IMR-90 (cell line): ENCODE results near the gene SYN1. TPM values are rescaled to one million over a fixed set of nuclear protein-coding genes. Genes with fewer than 3 reads are reported as not detected.

Source experiments
- ATAC-seq: fragments of 200-7000 bp; cut with Tn5 transposase; 2 replicates; pipeline ENCODE4 v1.9.1; 2020; ENCODE audit warnings: low read depth, mild to moderate bottlenecking, moderate library complexity
- BruUV-seq: library from RNA; stranded (reverse); fragments of 400-500 nt; replicated peaks from 2 replicates; lab custom pipeline; 2021; lab: Mats Ljungman, UMichigan
- CTCF ChIA-PET: fragments of 300-600 bp; formaldehyde crosslinking; extraction: SDS; loops from one replicate; lab custom pipeline; 2021; ENCODE audit warnings: antibody characterized with exemption; lab: Yijun Ruan, JAX
- POLR2A ChIA-PET: fragments of 300-600 bp; sonication (Branson Sonifier 250); formaldehyde crosslinking; loops from one replicate; lab custom pipeline; 2022; ENCODE audit warnings: antibody characterized with exemption; ENCODE audit not compliant: unreplicated experiment; lab: Charles Lee
- DNase-seq: peaks from one replicate; pipeline ENCODE4 v3.0.0; 2013
- H2AFZ ChIP-seq: replicated peaks from 2 replicates; pipeline ENCODE3; 2013; ENCODE audit warnings: low read length, mild to moderate bottlenecking; ENCODE audit not compliant: poor library complexity
- H2AK5ac ChIP-seq: 2 replicates; pipeline ENCODE4 v1.6.1; 2013; ENCODE audit warnings: low read depth, low read length, inconsistent platforms
- H2AK9ac ChIP-seq: replicated peaks from 2 replicates; pipeline ENCODE3; 2013; ENCODE audit warnings: mild to moderate bottlenecking, low read depth, low read length, moderate library complexity; ENCODE audit not compliant: poor library complexity
- H2BK120ac ChIP-seq: 2 replicates; pipeline ENCODE4 v1.6.1; 2013; ENCODE audit warnings: low read depth, low read length, inconsistent platforms
- H2BK15ac ChIP-seq: 3 replicates; pipeline ENCODE4 v1.6.1; 2013; ENCODE audit warnings: low read depth, low read length, inconsistent platforms
- H2BK20ac ChIP-seq: 2 replicates; pipeline ENCODE4 v1.6.1; 2013; ENCODE audit warnings: low read depth, mild to moderate bottlenecking, inconsistent platforms, low read length, moderate library complexity
- H2BK5ac ChIP-seq: 2 replicates; pipeline ENCODE4 v1.6.1; 2013; ENCODE audit warnings: mild to moderate bottlenecking, low read depth, low read length, inconsistent platforms; ENCODE audit not compliant: poor library complexity, severe bottlenecking
- H3K14ac ChIP-seq: replicated peaks from 2 replicates; pipeline ENCODE4 v1.6.1; 2013; ENCODE audit warnings: low read depth, low read length, inconsistent platforms
- H3K18ac ChIP-seq: 2 replicates; pipeline ENCODE4 v1.6.1; 2013; ENCODE audit warnings: low read depth, low read length, control low read depth
- H3K23ac ChIP-seq: 2 replicates; pipeline ENCODE4 v1.6.1; 2013; ENCODE audit warnings: low read depth, low read length, inconsistent platforms
- H3K27ac ChIP-seq: 2 replicates; pipeline ENCODE4 v1.5.1; 2013; ENCODE audit warnings: mild to moderate bottlenecking, control low read depth, low read length; ENCODE audit not compliant: insufficient read depth
- H3K27me3 ChIP-seq: 2 replicates; pipeline ENCODE4 v1.6.1; 2013; ENCODE audit warnings: low read length; ENCODE audit not compliant: control insufficient read depth, insufficient read depth
- H3K36me3 ChIP-seq: 2 replicates; pipeline ENCODE4 v1.6.1; 2013; ENCODE audit warnings: low read length, mixed read lengths; ENCODE audit not compliant: control insufficient read depth, insufficient read depth
- H3K4ac ChIP-seq: 2 replicates; pipeline ENCODE4 v1.6.1; 2013; ENCODE audit warnings: low read depth, low read length, inconsistent platforms
- H3K4me1 ChIP-seq: 2 replicates; pipeline ENCODE4 v1.6.1; 2013; ENCODE audit warnings: low read length, mixed read lengths; ENCODE audit not compliant: control insufficient read depth, insufficient read depth
- H3K4me2 ChIP-seq: 2 replicates; pipeline ENCODE4 v1.6.1; 2013; ENCODE audit warnings: low read depth, mild to moderate bottlenecking, control low read depth, low read length, moderate library complexity
- H3K4me3 ChIP-seq: 2 replicates; pipeline ENCODE4 v1.5.1; 2013; ENCODE audit warnings: low read depth, mild to moderate bottlenecking, control low read depth, low read length, moderate library complexity; ENCODE audit not compliant: insufficient read depth
- H3K56ac ChIP-seq: 2 replicates; pipeline ENCODE4 v1.6.1; 2013; ENCODE audit warnings: low read length, inconsistent platforms; ENCODE audit not compliant: insufficient read depth; ENCODE audit errors: extremely low read depth
- H3K79me1 ChIP-seq, 2 experiments: 2 replicates each; pipeline ENCODE4 v1.6.1; 2013; ENCODE audit warnings: low read length in 2 of 2, inconsistent platforms in 1 of 2, low read depth in 1 of 2
- H3K9ac ChIP-seq: 2 replicates; pipeline ENCODE4 v1.6.1; 2013; ENCODE audit warnings: low read depth, low read length, control low read depth
- H3K9me1 ChIP-seq: 2 replicates; pipeline ENCODE4 v1.6.1; 2013; ENCODE audit warnings: low read length, inconsistent platforms; ENCODE audit not compliant: insufficient read depth
- H3K9me3 ChIP-seq: 2 replicates; pipeline ENCODE4 v1.6.1; 2013; ENCODE audit warnings: low read length; ENCODE audit not compliant: control insufficient read depth, insufficient read depth
- H4K20me1 ChIP-seq: 2 replicates; pipeline ENCODE4 v1.6.1; 2013; ENCODE audit warnings: low read length, inconsistent platforms; ENCODE audit not compliant: insufficient read depth
- H4K5ac ChIP-seq: 2 replicates; pipeline ENCODE4 v1.6.1; 2013; ENCODE audit warnings: mild to moderate bottlenecking, low read depth, low read length, control low read depth
- H4K8ac ChIP-seq, 2 experiments: 2 replicates each; pipeline ENCODE4 v1.6.1; 2013; ENCODE audit warnings: low read depth in 2 of 2, low read length in 2 of 2, control low read depth in 1 of 2, inconsistent platforms in 1 of 2
- H4K91ac ChIP-seq: 2 replicates; pipeline ENCODE4 v1.6.1; 2013; ENCODE audit warnings: low read depth, low read length, inconsistent platforms; ENCODE audit not compliant: insufficient read depth
- BHLHE40 ChIP-seq: fragments of 150-350 bp; IDR thresholded peaks from 2 replicates; pipeline ENCODE4 v1.6.1; 2016; ENCODE audit warnings: mild to moderate bottlenecking, low read depth, low read length
- CEBPB ChIP-seq: IDR thresholded peaks from 2 replicates; pipeline ENCODE4 v1.6.1; 2012; ENCODE audit warnings: low read depth, low read length, improper control_type of control experiment
- CHD1 ChIP-seq: IDR thresholded peaks from 2 replicates; pipeline ENCODE4 v1.6.1; 2012; ENCODE audit warnings: low read depth, low read length, improper control_type of control experiment
- CTCF ChIP-seq: conservative IDR thresholded peaks from 2 replicates; pipeline ENCODE4 v1.5.1; 2012; ENCODE audit warnings: mild to moderate bottlenecking, low read depth, low read length, improper control_type of control experiment
- ELK1 ChIP-seq: fragments of 150-350 bp; IDR thresholded peaks from 2 replicates; pipeline ENCODE4 v1.6.1; 2016; ENCODE audit warnings: low read depth, mild to moderate bottlenecking, low read length, moderate library complexity, borderline replicate concordance
- FOS ChIP-seq: fragments of 150-350 bp; IDR thresholded peaks from 2 replicates; pipeline ENCODE4 v1.6.1; 2016; ENCODE audit warnings: low read depth, low read length
- MAFK ChIP-seq: IDR thresholded peaks from 2 replicates; pipeline ENCODE4 v1.6.1; 2012; ENCODE audit warnings: low read depth, low read length, improper control_type of control experiment
- MAZ ChIP-seq: IDR thresholded peaks from 2 replicates; pipeline ENCODE4 v1.6.1; 2012; ENCODE audit warnings: low read depth, mild to moderate bottlenecking, low read length, improper control_type of control experiment, moderate library complexity, borderline replicate concordance
- MXI1 ChIP-seq: IDR thresholded peaks from 2 replicates; pipeline ENCODE4 v1.6.1; 2012; ENCODE audit warnings: low read depth, mild to moderate bottlenecking, low read length, moderate library complexity, borderline replicate concordance
- NFE2L2 ChIP-seq: fragments of 150-350 bp; IDR thresholded peaks from 2 replicates; pipeline ENCODE4 v1.6.1; 2016; ENCODE audit warnings: low read depth, mild to moderate bottlenecking, low read length
- RAD21 ChIP-seq: IDR thresholded peaks from 2 replicates; pipeline ENCODE4 v1.6.1; 2012; ENCODE audit warnings: low read length, improper control_type of control experiment
- RCOR1 ChIP-seq: IDR thresholded peaks from 2 replicates; pipeline ENCODE4 v1.6.1; 2012; ENCODE audit warnings: mild to moderate bottlenecking, low read length, improper control_type of control experiment; ENCODE audit not compliant: insufficient replicate concordance
- RFX5 ChIP-seq: IDR thresholded peaks from 2 replicates; pipeline ENCODE4 v1.8.0; 2012; ENCODE audit warnings: low read depth, mild to moderate bottlenecking, low read length, moderate library complexity
- USF2 ChIP-seq: fragments of 150-350 bp; IDR thresholded peaks from 2 replicates; pipeline ENCODE4 v1.6.1; 2017; ENCODE audit warnings: mild to moderate bottlenecking, antibody characterized with exemption, low read length, low read depth
- WGBS, 2 experiments: methylation state at CpG; one replicate each; pipeline versions ENCODE4 v1.1.5 to v1.1.7; 2013; ENCODE audit warnings: missing lambda C conversion rate in 2 of 2; ENCODE audit not compliant: insufficient read length in 1 of 2; ENCODE audit errors: extremely low coverage in 2 of 2; 5-methylcytosine and 5-hydroxymethylcytosine counted together
- dilution Hi-C: fragments of 300-500 bp; cut with HindIII; formaldehyde crosslinking; loops from one replicate; pipeline ENCODE4 v1.14.3; 2018; ENCODE audit warnings: low sequenced_read_pairs; ENCODE audit not compliant: unreplicated experiment
- in situ Hi-C: fragments of 300-500 bp; cut with MboI; formaldehyde crosslinking; loops from 3 replicates; pipeline ENCODE4 v1.14.3; 2019; ENCODE audit warnings: low sequenced_read_pairs, inconsistent platforms, mixed read lengths
- intact Hi-C: fragments of 100-400 bp; cut with micrococcal nuclease; formaldehyde crosslinking; loops from 2 replicates; pipeline ENCODE4 v1.10.0; 2022
- polyA plus RNA-seq, 3 experiments: library from polyadenylated mRNA; depleted of rRNA; stranded (reverse); fragments of >200 nt; gene quantifications; 2 replicates each; pipeline ENCODE4 v1.2.3, GENCODE V29; 2012; ENCODE audit warnings: low replicate concordance in 1 of 3
- total RNA-seq: library from RNA; depleted of rRNA; stranded (reverse); fragments of >200 nt; gene quantifications from 2 replicates; pipeline ENCODE4 v1.2.3, GENCODE V29; 2012

SYN1 gene
- total and polyA plus RNA-seq, 2 of the 4 experiments (the other 2 are of a cell fraction): under 0.01 to 0.56 TPM

- H2BK120ac ChIP-seq: no peak overlapping the region
- H3K9ac ChIP-seq: no peak overlapping the region
- peaks cover 3% of the 10 kb centered on the region for H4K20me1 ChIP-seq
- H3K27me3 ChIP-seq: peaks cover 5% of the 10 kb centered on the region; the same call in 1 of the 2 replicates
- H3K14ac ChIP-seq: no peak overlapping the region
- H3K56ac ChIP-seq: no peak overlapping the region
- H3K4ac ChIP-seq: no peak overlapping the region
- no peak overlapping the region for H4K91ac ChIP-seq
- no peak overlapping the region for H2BK5ac ChIP-seq
- H2BK15ac ChIP-seq: no peak overlapping the region
- no TSS peak for BruUV-seq
- no peak overlapping the region for H3K4me3 ChIP-seq
- H2AK5ac ChIP-seq: no peak overlapping the region
- H2AFZ ChIP-seq: no peak overlapping the region
- no peak overlapping the region for H3K18ac ChIP-seq
- ATAC-seq (no peak), DNase-seq (no peak)
- no peak overlapping the region for H3K4me2 ChIP-seq
- no peak overlapping the region for H3K23ac ChIP-seq
- dilution Hi-C loops (no loop called here), in situ Hi-C loops (no loop called here), intact Hi-C loops (no loop called here)
- no peaks in the 10 kb centered on the region for H3K36me3 ChIP-seq
- no peaks in the 10 kb centered on the region for H3K4me1 ChIP-seq
- no peak overlapping the region for H2BK20ac ChIP-seq
- H3K9me1 ChIP-seq: no peaks in the 10 kb centered on the region
- WGBS, 2 experiments: 48% methylated on average over 2 of the region's 4 CpGs; no CpG with 5 or more reads in 1 of the 2 experiments
- TF ChIP-seq USF2 (no peak), MXI1 (no peak), RAD21 (no peak), MAFK (no peak), ELK1 (no peak), CEBPB (no peak), BHLHE40 (no peak), MAZ (no peak), FOS (no peak), RCOR1 (no peak), CTCF (no peak), NFE2L2 (no peak), RFX5 (no peak), CHD1 (no peak)
- H3K9me3 ChIP-seq: no peaks in the 10 kb centered on the region
- no peaks in the 10 kb centered on the region for H3K79me1 ChIP-seq
- POLR2A ChIA-PET: no interaction called here
- CTCF ChIA-PET: no interaction called here
- no peak overlapping the region for H2AK9ac ChIP-seq
- H4K5ac ChIP-seq: no peak overlapping the region
- H3K27ac ChIP-seq: no peak overlapping the region
- no peak overlapping the region for H4K8ac ChIP-seq
Measured at GRCh38 chrX:47610511-47610910, 9.1 kb downstream of the SYN1 start.
